Neuronal stem cell (in vitro differentiated cells): ENCODE results near the gene SLC12A6.
"Not testable (repeated sequence)": the region's sequence is repeated elsewhere in the genome, so short reads cannot be mapped to it uniquely, and the experiment has no call there.

Source experiments
- DNase-seq: peaks from one replicate; pipeline ENCODE4 v3.0.0-alpha.2; 2013; ENCODE audit warnings: low spot score
- H2AFZ ChIP-seq: one replicate; pipeline ENCODE4 v1.6.1; 2013; ENCODE audit warnings: mild to moderate bottlenecking, low read length, inconsistent platforms
- H2AK5ac ChIP-seq: 2 replicates; pipeline ENCODE4 v1.6.1; 2013; ENCODE audit warnings: low read depth, mild to moderate bottlenecking, inconsistent platforms, low read length, moderate library complexity, mixed read lengths
- H2BK120ac ChIP-seq: 2 replicates; pipeline ENCODE4 v1.6.1; 2013; ENCODE audit warnings: low read depth, mild to moderate bottlenecking, inconsistent platforms, low read length, moderate library complexity, mixed read lengths
- H2BK12ac ChIP-seq: one replicate; pipeline ENCODE4 v1.6.1; 2013; ENCODE audit warnings: low read length, inconsistent platforms
- H2BK15ac ChIP-seq: 2 replicates; pipeline ENCODE4 v1.6.1; 2013; ENCODE audit warnings: mild to moderate bottlenecking, low read length, inconsistent platforms, mixed read lengths
- H2BK5ac ChIP-seq: one replicate; pipeline ENCODE4 v1.6.1; 2013; ENCODE audit warnings: inconsistent platforms, mild to moderate bottlenecking, low read length, moderate library complexity
- H3K14ac ChIP-seq: one replicate; pipeline ENCODE4 v1.6.1; 2013; ENCODE audit warnings: low read length, inconsistent platforms
- H3K18ac ChIP-seq: 2 replicates; pipeline ENCODE4 v1.6.1; 2013; ENCODE audit warnings: low read length, inconsistent platforms
- H3K23ac ChIP-seq: 2 replicates; pipeline ENCODE4 v1.6.1; 2013; ENCODE audit warnings: low read depth, mild to moderate bottlenecking, mixed read lengths, low read length, inconsistent platforms; ENCODE audit not compliant: poor library complexity
- H3K27ac ChIP-seq: replicated peaks from 3 replicates; pipeline ENCODE4 v1.5.1; 2013; ENCODE audit warnings: low read length, inconsistent platforms
- H3K27me3 ChIP-seq, 3 experiments: 2 replicates each; pipeline ENCODE4 v1.6.1; 2013; ENCODE audit warnings: low read length in 3 of 3, mild to moderate bottlenecking in 2 of 3, inconsistent platforms in 1 of 3, low read depth in 1 of 3, mixed read lengths in 1 of 3, moderate library complexity in 1 of 3; ENCODE audit not compliant: control insufficient read depth in 3 of 3, insufficient read depth in 3 of 3
- H3K36me3 ChIP-seq, 2 donors: replicated peaks in 1 of 2; 2 replicates each; pipeline ENCODE4 v1.6.1; 2013; ENCODE audit warnings: low read length in 2 of 2; ENCODE audit not compliant: control insufficient read depth in 2 of 2, insufficient read depth in 2 of 2
- H3K4ac ChIP-seq: 2 replicates; pipeline ENCODE4 v1.6.1; 2013; ENCODE audit warnings: inconsistent platforms, mild to moderate bottlenecking, low read length, moderate library complexity
- H3K4me1 ChIP-seq, 2 donors: 1 replicate in 1 of 2; 2 replicates in 1 of 2; pipeline ENCODE4 v1.6.1; 2013; ENCODE audit warnings: low read length in 2 of 2, low read depth in 1 of 2; ENCODE audit not compliant: control insufficient read depth in 2 of 2, insufficient read depth in 1 of 2
- H3K4me2 ChIP-seq: one replicate; pipeline ENCODE4 v1.6.1; 2013; ENCODE audit warnings: mild to moderate bottlenecking, low read length, inconsistent platforms; ENCODE audit not compliant: insufficient read depth, poor library complexity, severe bottlenecking
- H3K4me3 ChIP-seq, 2 donors: 2 replicates each; pipeline ENCODE4 v1.5.1; 2013; ENCODE audit warnings: low read length in 2 of 2, mild to moderate bottlenecking in 2 of 2, inconsistent platforms in 1 of 2, moderate library complexity in 1 of 2
- H3K79me1 ChIP-seq: one replicate; pipeline ENCODE4 v1.6.1; 2013; ENCODE audit warnings: low read depth, mild to moderate bottlenecking, inconsistent platforms, low read length, moderate library complexity
- H3K9ac ChIP-seq: one replicate; pipeline ENCODE4 v1.6.1; 2013; ENCODE audit warnings: mild to moderate bottlenecking, low read depth, low read length, inconsistent platforms; ENCODE audit not compliant: poor library complexity
- H3K9me3 ChIP-seq, 2 donors: replicated peaks in 1 of 2; 2 replicates each; pipeline versions ENCODE3 to v1.6.1; 2013; ENCODE audit warnings: low read length in 2 of 2, mild to moderate bottlenecking in 2 of 2, inconsistent platforms in 1 of 2, low read depth in 1 of 2, mixed read lengths in 1 of 2, moderate library complexity in 1 of 2; ENCODE audit not compliant: control insufficient read depth in 2 of 2, insufficient read depth in 1 of 2
- H4K8ac ChIP-seq: one replicate; pipeline ENCODE4 v1.6.1; 2013; ENCODE audit warnings: low read depth, mild to moderate bottlenecking, inconsistent platforms, low read length, moderate library complexity
- H4K91ac ChIP-seq: one replicate; pipeline ENCODE4 v1.6.1; 2013; ENCODE audit warnings: low read length, low read depth, mild to moderate bottlenecking, inconsistent platforms; ENCODE audit not compliant: poor library complexity
- WGBS, 2 donors: extraction: QIAGEN DNeasy Blood & Tissue Kit; methylation state at CpG; one replicate each; pipeline ENCODE4 v1.1.7; 2013; ENCODE audit warnings: missing lambda C conversion rate in 2 of 2, mixed read lengths in 1 of 2; ENCODE audit not compliant: insufficient read length in 2 of 2, insufficient replicate concordance in 1 of 2; ENCODE audit errors: extremely low coverage in 2 of 2; 5-methylcytosine and 5-hydroxymethylcytosine counted together

The SLC12A6 gene

DNA sequence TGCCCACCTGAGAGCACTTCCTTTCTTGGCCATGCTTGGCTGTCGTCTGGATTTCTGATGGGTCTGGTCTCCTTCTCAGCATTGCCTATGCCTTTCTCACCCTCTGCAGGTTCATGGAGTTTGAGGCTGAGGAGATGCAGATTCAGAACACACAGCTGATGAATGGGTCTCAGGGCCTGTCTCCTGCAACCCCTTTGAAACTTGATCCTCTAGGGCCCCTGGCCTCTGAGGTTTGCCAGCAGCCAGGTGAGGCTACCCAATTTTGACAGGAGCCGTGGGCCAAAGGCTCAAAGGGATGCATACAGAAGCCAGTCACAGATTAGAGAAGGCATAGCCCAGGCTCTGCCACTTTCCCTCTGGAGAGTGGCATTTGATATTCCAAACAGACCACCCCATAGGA lies 16.0 kb upstream of the SLC12A6 start:
- Histone ChIP-seq H2AFZ (no peak overlapping the region), H2BK5ac (no peak overlapping the region), H4K8ac (no peak overlapping the region), H2BK12ac (no peak overlapping the region), H3K4me1 (no peaks in the 10 kb centered on the region), H3K9me3 (no peaks in the 10 kb centered on the region), H3K79me1 (no peaks in the 10 kb centered on the region), H3K27me3 (no peaks in the 10 kb centered on the region), H3K27ac (no peak overlapping the region), H2AK5ac (no peak overlapping the region), H3K36me3 (peaks cover 25 to 28% of the 10 kb centered on the region in 2 donors), H3K9ac (no peak overlapping the region), H3K23ac (no peak overlapping the region), H3K4me2 (no peak overlapping the region), H3K4me3 (no peak overlapping the region), H3K18ac (no peak overlapping the region), H2BK15ac (no peak overlapping the region), H2BK120ac (no peak overlapping the region), H4K91ac (no peak overlapping the region), H3K14ac (no peak overlapping the region), H3K4ac (no peak overlapping the region)
- DNase-seq = no peak
- no CpG with 5 or more reads among the region's 2 CpGs for WGBS, 2 donors

DNA sequence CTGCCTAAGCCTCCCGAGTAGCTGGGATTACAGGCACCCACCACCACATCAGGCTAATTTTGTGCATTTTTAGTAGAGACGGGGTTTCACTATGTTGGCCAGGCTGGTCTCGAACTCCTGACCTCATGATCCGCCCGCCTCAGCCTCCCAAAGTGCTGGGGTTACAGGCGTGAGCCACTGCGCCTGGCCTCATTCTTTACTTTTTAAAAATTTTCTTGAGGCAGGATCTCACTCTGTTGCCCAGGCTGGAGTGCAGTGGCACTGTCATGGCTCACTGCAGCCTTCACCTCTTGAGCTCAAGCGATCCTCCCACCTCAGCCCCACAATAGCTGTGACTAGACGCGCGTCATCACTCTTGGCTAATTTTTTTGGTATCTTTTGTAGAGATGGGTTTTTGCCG lies 15.4 kb upstream of the SLC12A6 start:
- H3K79me1 ChIP-seq, H3K23ac ChIP-seq, H3K27me3 ChIP-seq, H3K27ac ChIP-seq, H3K4ac ChIP-seq, H3K9ac ChIP-seq, H2BK12ac ChIP-seq, H2BK15ac ChIP-seq, H2AFZ ChIP-seq, H4K91ac ChIP-seq, H2BK5ac ChIP-seq, H2AK5ac ChIP-seq, H3K18ac ChIP-seq, H4K8ac ChIP-seq, H3K4me2 ChIP-seq, H3K4me3 ChIP-seq, H3K9me3 ChIP-seq, DNase-seq, H2BK120ac ChIP-seq, H3K14ac ChIP-seq, H3K4me1 ChIP-seq: not testable (repeated sequence)
- peaks cover 22 to 23% of the 10 kb centered on the region in 2 donors for H3K36me3 ChIP-seq
- WGBS, 2 donors = no CpG with 5 or more reads among the region's 12 CpGs

DNA sequence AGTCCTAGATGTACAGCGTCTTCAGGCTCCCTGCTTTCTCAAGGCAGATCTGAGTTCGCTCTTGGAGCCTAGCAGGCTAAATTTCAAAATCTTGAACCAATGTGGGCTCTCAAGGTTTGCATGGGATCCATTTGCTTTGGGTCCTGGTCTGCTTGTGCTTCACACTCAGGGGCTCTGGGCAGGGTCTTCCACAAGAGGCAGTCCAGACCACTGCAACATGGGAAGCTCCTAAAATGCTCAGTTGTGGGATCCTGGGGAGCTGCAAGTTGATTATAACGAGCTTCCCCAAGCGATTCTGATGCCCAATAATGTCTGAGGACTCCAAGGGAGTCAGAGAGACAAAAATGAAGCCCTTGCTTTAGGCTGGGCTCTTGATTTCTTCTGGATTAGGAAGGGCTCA lies 12.2 kb upstream of the SLC12A6 start:
- WGBS, 2 donors = no CpG with 5 or more reads among the region's 4 CpGs
- Histone ChIP-seq H2AK5ac (no peak overlapping the region), H2AFZ (peak overlapping the region; percentile 7), H3K14ac (no peak overlapping the region), H2BK15ac (no peak overlapping the region), H4K8ac (no peak overlapping the region), H3K79me1 (no peaks in the 10 kb centered on the region), H3K27ac (no peak overlapping the region), H2BK120ac (no peak overlapping the region), H4K91ac (no peak overlapping the region), H3K18ac (no peak overlapping the region), H3K9me3 (no peaks in the 10 kb centered on the region), H3K4me2 (no peak overlapping the region), H3K4me3 (no peak overlapping the region), H3K9ac (no peak overlapping the region), H3K27me3 (no peaks in the 10 kb centered on the region), H3K23ac (no peak overlapping the region), H2BK5ac (no peak overlapping the region), H3K4me1 (no peaks in the 10 kb centered on the region), H2BK12ac (no peak overlapping the region), H3K36me3 (peaks cover 0 to 2% of the 10 kb centered on the region in 2 donors), H3K4ac (no peak overlapping the region)
- no peak for DNase-seq

DNA sequence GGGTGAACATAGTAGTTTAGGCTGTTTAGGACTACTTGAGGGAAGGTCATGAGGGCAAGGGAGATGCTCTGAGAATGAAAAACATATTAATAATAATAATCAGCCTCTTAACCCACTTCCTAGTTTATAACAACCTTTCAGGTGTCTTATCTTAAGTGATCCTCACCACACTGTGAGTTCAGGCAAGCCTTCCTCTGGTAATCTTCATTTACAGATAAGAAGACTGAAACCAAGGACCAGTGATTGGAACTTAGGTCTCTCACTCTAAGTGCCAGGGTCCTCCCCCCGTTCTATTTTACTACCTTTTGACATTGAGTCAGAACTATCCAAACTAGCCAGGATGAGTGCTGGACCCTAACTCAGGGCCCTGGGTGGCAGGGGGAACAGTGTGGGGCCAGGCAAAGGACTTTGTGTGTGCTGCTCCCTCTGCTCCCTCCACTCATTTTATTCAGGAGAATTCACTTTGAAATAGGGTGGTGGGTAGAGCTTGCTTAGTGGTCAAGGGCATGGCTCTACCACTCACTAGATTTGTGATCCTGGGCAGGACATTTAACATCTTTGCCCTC lies 11.2 kb upstream of the SLC12A6 start:
- H2BK15ac ChIP-seq = no peak overlapping the region
- H2BK12ac ChIP-seq = no peak overlapping the region
- no peaks in the 10 kb centered on the region for H3K4me1 ChIP-seq
- no peaks in the 10 kb centered on the region for H3K79me1 ChIP-seq
- H3K27ac ChIP-seq = no peak overlapping the region
- H3K23ac ChIP-seq = no peak overlapping the region
- no peak overlapping the region for H4K8ac ChIP-seq
- H2AK5ac ChIP-seq = no peak overlapping the region
- no CpG with 5 or more reads among the region's 1 CpG for WGBS, 2 donors
- H4K91ac ChIP-seq = no peak overlapping the region
- no peak overlapping the region for H3K4me2 ChIP-seq
- DNase-seq = no peak
- H2AFZ ChIP-seq = no peak overlapping the region
- H3K18ac ChIP-seq = no peak overlapping the region
- H3K27me3 ChIP-seq = no peaks in the 10 kb centered on the region
- H2BK120ac ChIP-seq = no peak overlapping the region
- H3K36me3 ChIP-seq = peaks cover 0 to 2% of the 10 kb centered on the region in 2 donors
- no peak overlapping the region for H3K4ac ChIP-seq
- no peak overlapping the region for H3K9ac ChIP-seq
- no peak overlapping the region for H2BK5ac ChIP-seq
- no peak overlapping the region for H3K4me3 ChIP-seq
- no peaks in the 10 kb centered on the region for H3K9me3 ChIP-seq
- H3K14ac ChIP-seq = no peak overlapping the region
